NCI-H1092 treated with DMSO at 0.1 percent for 48 hours (cell line): ENCODE measurements around the gene SAMD14.
A peak's percentile ranks its signal among the peaks of the same experiment; 100 is the strongest.

Source experiments
- DNase-seq: peaks from one replicate; lab custom pipeline; 2025; lab: John Stamatoyannopoulos, UW

The SAMD14 gene

DNA sequence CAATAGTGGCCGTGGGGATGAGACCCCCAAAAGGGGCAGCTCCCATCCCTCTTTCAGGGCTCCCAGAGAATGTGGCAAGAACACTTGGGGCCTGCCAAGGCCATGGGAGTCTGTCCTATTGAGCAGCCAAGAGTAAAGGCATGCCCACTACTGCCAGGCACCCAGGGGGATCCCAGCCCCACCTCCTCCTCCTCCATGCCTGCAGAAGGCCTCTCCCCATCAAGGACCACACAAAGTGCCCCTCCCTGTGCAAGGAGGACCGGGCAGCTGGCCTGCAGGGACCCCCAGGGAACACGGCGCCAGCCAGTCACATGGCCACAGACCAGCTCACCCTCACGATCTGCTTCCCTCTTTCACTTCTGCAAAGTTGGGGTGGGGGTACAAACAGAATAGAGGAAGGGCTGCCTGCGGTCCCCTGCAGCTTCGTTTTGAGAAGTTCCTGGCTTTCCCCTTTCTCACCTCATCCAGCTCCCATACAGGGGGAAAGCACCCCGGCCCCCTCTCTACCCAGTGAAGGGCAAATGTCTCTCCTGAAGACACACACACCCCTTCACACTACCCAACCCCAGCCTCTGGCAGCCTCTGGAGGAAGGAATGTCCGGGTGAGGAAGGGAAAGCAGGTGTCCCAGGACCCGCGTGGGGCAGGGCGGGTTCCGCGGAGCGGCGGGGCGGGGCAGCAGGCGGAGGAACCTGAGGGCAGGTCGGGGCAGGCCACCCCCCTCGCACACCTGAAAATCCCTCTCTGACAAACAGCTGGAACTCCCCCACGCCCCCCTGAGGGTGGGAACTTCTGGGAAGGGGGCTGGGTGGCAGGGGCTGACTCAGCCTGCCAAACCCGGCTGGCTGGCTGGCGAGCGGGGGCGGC lies 18.5 kb upstream of the SAMD14 start:
- no peak for DNase-seq

DNA sequence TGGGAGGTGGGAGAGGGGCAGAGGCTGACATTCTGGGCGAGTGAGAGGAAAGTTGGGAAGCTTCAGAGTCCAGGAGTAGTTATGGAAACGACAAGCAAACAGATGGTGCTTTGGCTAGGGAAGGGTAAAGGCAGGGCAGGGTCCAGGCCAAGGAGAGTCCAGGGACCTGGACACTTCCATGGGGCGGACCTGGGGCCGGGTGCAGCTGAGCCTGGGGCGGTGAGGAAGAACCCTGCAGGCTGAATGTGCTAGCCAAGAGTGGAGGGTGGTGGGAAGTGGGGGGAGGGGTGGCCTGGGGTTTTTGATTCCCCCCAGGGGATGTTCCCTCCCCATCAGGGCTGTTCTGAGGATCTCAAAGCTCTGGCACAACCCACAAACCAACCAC lies 17.9 kb upstream of the SAMD14 start:
- DNase-seq, result no peak

DNA sequence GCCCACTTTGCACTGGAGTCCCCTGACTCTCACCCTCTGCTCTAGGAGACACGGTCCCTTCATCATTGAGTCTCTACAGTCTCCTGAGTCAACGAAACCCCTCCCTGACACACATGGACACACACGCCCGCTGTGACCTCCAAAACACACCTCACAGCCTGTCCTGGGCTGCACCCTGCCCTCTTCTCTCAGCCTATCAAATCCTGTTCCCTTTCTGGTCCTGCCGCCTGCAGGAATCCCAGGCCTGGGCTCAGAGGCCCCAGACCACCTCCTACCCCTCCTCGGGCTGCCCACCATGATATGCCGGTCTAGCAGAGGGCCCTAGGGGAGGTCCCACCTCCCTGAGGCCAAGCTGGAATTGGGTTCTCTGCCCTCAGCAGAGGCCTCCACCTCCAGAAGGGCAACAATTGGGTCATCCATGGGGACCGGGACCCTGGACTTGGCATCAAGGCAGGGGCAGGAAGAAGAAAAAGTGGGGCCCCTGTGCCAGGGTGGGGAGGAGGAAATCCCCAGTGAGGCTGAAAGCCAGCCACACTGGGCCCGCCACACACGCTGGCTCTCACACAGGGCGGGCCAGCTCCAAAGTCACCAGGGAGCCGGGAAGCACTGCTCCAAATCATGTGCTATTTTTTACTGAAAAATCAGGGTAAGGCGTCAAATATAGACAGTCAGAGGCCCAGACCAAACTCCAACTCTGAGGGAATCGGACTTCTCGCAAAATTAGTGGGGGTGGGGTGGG lies 17.1 kb upstream of the SAMD14 start:
- no peak for DNase-seq

DNA sequence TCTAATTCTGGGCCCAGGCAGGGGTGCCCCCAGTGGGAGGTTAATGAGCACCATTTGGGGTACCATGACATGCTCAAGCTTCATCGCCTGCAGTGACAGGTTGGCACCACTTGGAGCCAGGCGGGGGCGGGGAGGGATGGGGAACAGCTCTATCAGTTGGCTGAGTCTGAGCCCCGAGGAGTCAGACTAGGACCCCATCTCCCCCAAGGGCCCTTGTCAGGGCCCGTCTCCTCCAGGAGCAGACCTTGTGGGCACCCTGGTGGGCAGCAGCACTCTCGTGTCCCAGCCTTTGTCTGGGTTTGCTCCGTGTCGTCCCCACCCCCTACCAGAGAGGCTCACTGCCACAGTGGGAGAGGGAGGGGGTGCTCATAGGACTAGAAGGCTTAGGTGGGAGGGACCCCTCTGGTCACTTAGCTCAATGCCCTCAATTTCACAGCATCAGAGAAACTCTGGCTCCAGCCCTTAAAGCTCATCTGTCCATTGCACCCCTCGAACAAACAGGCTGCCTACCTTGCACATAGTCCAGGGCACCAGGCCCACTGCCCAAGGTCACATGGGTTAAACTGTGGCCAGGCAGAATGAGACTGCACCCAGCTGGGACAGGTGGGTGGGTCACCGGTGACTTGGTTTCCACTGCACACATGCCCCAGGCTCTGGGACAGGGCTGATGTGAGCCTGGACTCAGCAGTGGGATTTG lies 16.4 kb upstream of the SAMD14 start:
- no peak for DNase-seq

DNA sequence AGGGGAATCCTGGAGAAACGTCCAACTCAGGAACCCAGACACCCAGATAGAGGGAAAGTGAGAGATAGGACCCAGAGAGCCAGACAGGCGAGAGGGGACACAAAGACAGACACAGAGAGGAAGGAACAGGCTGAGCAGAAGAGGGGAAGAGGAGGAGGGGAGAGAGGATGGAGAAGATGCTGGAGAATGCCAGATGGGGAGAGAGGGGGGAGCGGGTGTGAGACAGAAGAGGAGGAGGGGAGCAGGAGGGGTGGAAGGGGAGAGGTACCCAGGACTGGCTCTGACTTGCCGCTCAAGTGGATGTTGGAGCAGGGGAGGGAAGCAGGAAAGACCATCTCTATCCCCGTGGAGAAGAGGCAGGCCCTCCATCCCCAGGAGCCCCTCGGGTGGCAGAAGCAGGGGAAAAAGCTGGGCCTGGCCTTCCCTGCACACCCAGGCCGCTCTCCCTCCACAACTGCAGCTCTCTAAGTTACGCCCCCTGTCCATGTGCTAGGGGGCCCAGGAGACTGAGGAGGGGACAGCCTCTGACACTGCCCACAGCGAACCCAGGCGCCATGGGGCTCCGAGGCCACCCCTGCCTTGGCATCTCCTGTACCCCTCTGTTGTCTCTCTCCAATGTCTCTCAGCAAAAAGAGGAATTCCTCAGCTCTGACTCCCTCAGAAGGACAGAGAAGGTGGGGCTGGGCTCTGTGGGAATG lies 15.7 kb upstream of the SAMD14 start:
- no peak for DNase-seq

DNA sequence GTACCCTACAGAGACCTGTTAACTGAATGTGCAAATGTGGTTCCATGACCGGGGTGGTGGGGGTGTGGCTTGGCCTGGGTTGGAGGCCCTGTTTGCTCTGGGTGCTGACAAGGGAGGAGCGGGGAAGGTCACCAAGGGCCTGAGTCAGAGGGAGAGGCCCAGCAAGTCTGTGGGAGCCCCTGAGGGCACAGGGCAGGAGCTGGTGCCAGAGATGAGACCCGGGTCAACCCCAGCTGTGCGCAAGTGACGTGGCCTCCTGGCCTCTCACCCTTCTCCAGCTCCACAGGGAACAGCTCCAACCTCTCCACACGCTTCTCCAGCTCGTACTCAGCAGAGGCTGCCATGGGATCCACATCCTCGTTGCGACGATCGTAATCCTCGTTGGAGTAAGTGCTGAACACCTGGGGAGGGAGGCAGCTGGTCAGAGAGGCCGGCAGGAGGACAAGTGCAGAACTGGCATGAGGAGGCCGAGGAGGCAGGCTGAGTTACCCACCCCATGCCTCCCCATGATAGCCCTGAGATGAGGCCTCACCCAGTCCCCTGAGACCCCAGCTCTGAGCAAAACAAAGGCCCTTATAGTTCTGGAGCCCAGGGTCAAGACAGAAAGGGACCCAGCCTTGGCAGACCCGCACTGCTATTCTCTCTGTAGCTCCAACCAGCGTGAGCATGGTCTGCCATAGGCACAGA lies 15.0 kb upstream of the SAMD14 start:
- DNase-seq, result no peak

DNA sequence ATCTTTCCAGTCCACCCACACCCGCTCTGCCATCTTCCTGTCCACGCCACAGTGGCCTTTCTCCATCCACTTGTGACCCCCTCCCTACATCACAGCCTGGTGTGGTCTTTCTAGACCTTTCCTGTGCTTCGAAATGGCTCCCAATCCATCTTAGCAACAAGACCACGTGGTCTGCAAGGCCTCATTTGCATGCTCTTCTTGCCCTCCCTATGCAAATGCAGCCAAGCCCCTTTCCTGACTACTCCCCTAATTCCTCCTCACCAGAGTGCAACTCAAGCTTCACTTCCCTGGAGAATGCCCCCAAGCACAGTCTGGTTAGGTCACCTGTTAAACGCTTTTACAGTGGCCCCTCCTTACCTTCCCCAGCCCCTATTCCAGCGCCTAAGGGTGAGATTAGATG lies 14.4 kb upstream of the SAMD14 start:
- no peak for DNase-seq

DNA sequence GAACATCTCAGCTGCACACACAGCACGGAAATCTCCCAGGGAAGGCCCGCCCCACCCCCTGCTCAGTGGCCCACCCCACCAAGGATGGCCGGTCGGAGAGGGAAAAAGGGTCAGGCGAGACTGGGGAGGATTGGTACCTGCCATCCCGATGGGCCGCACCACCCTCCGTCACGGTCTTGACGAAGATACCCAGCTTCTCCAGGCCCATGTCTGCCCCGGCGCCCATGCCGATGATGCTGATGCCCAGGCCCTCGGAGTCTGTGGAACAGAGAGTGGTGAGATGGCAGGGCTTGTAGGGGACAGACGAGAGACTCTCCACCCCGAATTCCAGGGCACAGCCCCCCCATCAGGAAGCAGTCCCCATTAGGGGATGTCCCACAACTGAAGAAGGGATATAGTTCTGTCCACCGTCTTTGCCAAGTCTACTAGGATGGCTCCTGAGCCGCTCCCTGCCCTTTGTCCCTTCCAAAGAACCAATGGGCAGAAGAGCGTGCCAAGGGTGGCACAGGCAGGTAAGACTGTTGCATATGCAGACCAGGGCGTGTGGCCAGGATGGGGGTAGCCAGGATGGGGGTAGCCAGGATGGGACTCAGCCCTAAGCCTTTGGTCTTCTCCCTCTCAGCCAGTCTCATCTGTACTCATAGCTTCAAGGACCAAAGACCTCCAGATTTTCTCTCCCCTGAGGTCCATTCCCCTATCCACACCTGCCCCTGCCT lies 13.7 kb upstream of the SAMD14 start:
- DNase-seq, result no peak

- DNase-seq, result no peak
Observed at GRCh38 chr17:50141745-50142110, 11.8 kb upstream of the SAMD14 start.

GRCh38 chr17:50141026-50141744 lies 11.2 kb upstream of the SAMD14 start:
- DNase-seq, result no peak

DNA sequence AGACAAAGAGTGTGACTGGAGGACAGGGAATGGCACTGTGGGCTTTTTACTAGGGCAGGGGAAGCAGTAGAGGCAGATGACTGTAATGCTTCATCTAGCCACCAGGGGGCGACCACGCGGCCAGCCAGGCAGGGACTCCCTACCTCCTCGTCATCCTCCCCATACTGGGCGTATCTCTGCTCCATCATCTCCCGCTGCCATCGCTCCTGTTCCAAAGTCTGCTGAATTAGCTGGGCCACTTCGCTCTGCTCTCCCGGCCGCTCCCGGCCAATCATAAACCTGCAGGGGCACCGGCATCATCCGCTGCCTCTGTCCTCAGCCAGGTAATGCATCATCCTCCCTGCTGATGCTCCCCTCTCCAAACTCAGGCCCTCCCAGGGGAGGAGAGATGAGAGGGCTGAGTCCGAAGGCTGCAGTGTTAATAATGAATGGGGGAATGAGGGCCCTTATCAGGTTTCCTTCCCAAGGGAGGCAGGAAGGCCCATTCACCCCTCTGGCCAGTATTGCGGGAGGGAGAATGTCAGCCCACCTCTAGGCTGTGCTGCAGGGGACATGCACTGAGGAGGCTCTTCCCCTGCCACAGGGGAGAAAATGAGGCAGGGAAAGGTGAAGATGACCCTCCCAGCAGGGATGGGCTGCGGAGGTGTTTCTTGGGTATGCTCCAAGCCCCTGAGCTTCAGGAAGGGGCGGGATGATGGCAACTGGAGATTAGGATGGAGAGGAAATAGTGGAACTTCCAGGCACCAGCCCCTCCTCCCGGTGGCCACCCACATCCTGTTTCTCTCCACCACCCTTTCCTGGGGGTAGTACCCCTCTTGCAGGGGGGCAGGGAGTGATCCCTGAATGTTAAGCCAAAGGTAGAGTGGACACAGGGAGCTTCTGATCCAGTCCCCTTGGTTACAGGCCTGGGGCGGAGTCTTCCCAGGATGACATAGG lies 10.3 kb upstream of the SAMD14 start:
- peak; percentile 53 for DNase-seq

- no peak for DNase-seq
Observed at GRCh38 chr17:50139185-50139783, 9.3 kb upstream of the SAMD14 start.

DNA sequence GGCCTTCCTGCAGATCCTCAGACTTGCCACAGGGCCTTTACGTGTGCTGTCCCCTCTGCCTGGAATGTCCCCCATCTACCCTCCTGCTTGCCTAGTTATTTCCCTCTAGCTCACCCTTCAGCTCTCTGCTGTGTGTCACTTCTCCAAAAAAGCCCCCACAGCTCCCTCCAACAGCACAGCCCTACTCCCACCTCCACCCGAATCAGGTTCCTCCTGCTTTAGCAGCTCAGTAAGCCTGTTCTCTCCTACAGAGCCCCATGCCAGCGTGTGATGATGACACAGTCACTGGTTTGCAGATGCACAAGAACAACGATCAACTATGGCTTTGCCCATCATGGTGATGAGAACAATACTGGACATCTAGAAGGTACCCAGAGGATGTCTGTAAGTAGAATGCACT lies 7.1 kb upstream of the SAMD14 start:
- no peak for DNase-seq

DNA sequence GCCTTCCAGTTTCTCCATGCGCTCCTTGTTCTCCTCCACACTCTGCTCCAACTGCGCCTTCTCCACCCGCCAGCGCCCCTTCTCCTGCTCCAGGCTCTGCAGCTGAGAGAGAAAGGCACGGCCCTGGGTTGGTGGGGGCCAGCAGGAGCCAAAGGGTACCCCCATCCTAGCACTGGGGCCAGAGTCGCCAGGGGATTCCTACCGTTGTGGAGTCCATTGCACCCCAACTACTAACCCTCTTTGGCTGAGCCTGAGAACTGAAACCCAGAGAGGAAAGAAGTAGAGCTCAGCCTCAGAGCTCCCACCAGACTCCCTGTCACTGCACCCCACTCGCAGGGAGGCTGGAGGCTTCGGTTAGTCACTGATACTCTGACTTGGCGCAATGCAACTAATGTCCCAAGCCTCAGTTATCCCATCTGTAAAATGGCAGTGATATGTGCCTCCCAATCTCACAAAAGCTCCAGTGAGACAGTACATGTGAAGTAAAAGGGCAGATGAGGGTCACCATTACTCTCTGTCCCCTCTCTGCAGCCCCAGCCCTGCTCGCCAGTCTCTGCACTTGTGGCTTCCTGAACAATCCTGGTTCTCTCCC lies 6.2 kb upstream of the SAMD14 start:
- no peak for DNase-seq

GRCh38 chr17:50135316-50136095 lies 5.5 kb upstream of the SAMD14 start:
- no peak for DNase-seq

GRCh38 chr17:50134206-50135110 lies 4.5 kb upstream of the SAMD14 start:
- no peak for DNase-seq

GRCh38 chr17:50133769-50134099 lies 3.8 kb upstream of the SAMD14 start:
- DNase-seq, result no peak
